HG03469 (cell line): ENCODE results near the gene OR5H1.
"Not testable (repeated sequence)": the region's sequence is repeated elsewhere in the genome, so short reads cannot be mapped to it uniquely, and the experiment has no call there.

Source experiments
- ATAC-seq: cut with Tn5 transposase; IDR thresholded peaks from one replicate; pipeline ENCODE4 v1.9.1; 2021; ENCODE audit warnings: mild to moderate bottlenecking, moderate library complexity, moderate number of reproducible peaks; ENCODE audit not compliant: unreplicated experiment

The OR5H1 gene

GRCh38 chr3:98130421-98130820 is at the start of gene OR5H1:
Gene OR5H1 (plus strand): TSS chr3:98130721. CDS start chr3:98132698, 1,977 bp downstream.
- no peak for ATAC-seq

- no peak for ATAC-seq
Measured at GRCh38 chr3:98086873-98087272, 43.6 kb upstream of the OR5H1 start, which contains the start of gene OR5AC2. Gene OR5AC2 (plus strand): TSS chr3:98087173. CDS start chr3:98087173, 0 bp downstream.

- no peak for ATAC-seq
Measured at GRCh38 chr3:98095882-98096281, 34.6 kb upstream of the OR5H1 start.

GRCh38 chr3:98099848-98100247 is 30.7 kb upstream of the OR5H1 start:
- no peak for ATAC-seq

GRCh38 chr3:98108162-98108561 is 22.4 kb upstream of the OR5H1 start:
- no peak for ATAC-seq

- ATAC-seq = no peak
Measured at GRCh38 chr3:98109807-98110549, 20.5 kb upstream of the OR5H1 start.

- no peak for ATAC-seq
Measured at GRCh38 chr3:98110550-98110908, 20.0 kb upstream of the OR5H1 start.

- ATAC-seq = no peak
Measured at GRCh38 chr3:98114264-98114663, 16.3 kb upstream of the OR5H1 start.

- ATAC-seq = no peak
Measured at GRCh38 chr3:98115717-98116116, 14.8 kb upstream of the OR5H1 start.

- ATAC-seq = no peak
Measured at GRCh38 chr3:98136631-98137030, 6.1 kb downstream of the OR5H1 start.

- ATAC-seq = not testable (repeated sequence)
Measured at GRCh38 chr3:98137826-98138557, 7.5 kb downstream of the OR5H1 start.

GRCh38 chr3:98140531-98140930 is 10.0 kb downstream of the OR5H1 start:
- ATAC-seq = no peak

GRCh38 chr3:98147179-98147578 is 16.7 kb downstream of the OR5H1 start, which contains the start of gene OR5H14:
Gene OR5H14 (plus strand): TSS chr3:98147479. CDS start chr3:98149386, 1,907 bp downstream.
- no peak for ATAC-seq

- no peak for ATAC-seq
Measured at GRCh38 chr3:98148751-98149150, 18.2 kb downstream of the OR5H1 start.

- ATAC-seq = not testable (repeated sequence)
Measured at GRCh38 chr3:98149456-98149855, 18.9 kb downstream of the OR5H1 start.

GRCh38 chr3:98151241-98151640 is 20.7 kb downstream of the OR5H1 start:
- ATAC-seq = no peak

GRCh38 chr3:98166396-98166795 is 35.9 kb downstream of the OR5H1 start, which contains the start of gene OR5H15:
Gene OR5H15 (plus strand): TSS chr3:98166696. CDS start chr3:98168700, 2,004 bp downstream.
- no peak for ATAC-seq

- ATAC-seq = no peak
Measured at GRCh38 chr3:98171071-98171470, 40.5 kb downstream of the OR5H1 start.

GRCh38 chr3:98172621-98173020 is 42.1 kb downstream of the OR5H1 start:
- ATAC-seq = no peak

- no peak for ATAC-seq
Measured at GRCh38 chr3:98180319-98180890, 49.9 kb downstream of the OR5H1 start.

GRCh38 chr3:98182196-98182595 is 51.7 kb downstream of the OR5H1 start:
- no peak for ATAC-seq

- ATAC-seq = no peak
Measured at GRCh38 chr3:98185180-98185579, 54.7 kb downstream of the OR5H1 start.
